Activated T-helper 1 cell treated with Interleukin-2 at 50 U/mL for 16 hours (primary cell): ENCODE results near the gene HNRNPR.
"Not testable (repeated sequence)": the region's sequence is repeated elsewhere in the genome, so short reads cannot be mapped to it uniquely, and the experiment has no call there.

Experiments
- DNase-seq: peaks from one replicate; pipeline ENCODE4 v3.0.0-alpha.2; 2020; ENCODE audit warnings: low read depth

Gene HNRNPR

GRCh38 chr1:23325393-23325792 is 18.7 kb downstream of the HNRNPR start:
- no peak for DNase-seq

GRCh38 chr1:23322770-23323169 is 21.3 kb downstream of the HNRNPR start:
- no peak for DNase-seq

DNA sequence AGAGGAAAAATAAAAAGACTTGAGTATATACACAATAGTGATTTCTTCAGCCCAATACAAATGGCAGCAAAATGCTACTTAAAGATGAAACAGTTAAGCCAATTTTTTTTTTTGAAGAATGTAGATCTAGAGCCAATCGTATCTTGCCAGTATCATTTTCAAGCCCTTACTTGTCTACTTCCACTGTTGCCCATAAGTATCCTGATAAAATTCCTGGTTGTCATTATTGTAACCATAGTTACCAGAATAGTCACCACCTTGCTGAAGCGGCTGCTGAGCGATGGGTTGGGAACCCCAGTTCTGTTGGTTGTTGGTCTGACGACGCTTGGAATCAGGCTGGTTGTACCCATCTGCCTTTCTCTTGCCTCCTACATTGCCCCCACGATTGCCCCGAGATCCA is 33.8 kb downstream of the HNRNPR start:
- not testable (repeated sequence) for DNase-seq

GRCh38 chr1:23304140-23304620 is 39.9 kb downstream of the HNRNPR start:
- DNase-seq, result no peak

GRCh38 chr1:23303524-23303923 is 40.6 kb downstream of the HNRNPR start:
- no peak for DNase-seq

- no peak for DNase-seq
Observed at GRCh38 chr1:23296931-23297330, 47.2 kb downstream of the HNRNPR start.

DNA sequence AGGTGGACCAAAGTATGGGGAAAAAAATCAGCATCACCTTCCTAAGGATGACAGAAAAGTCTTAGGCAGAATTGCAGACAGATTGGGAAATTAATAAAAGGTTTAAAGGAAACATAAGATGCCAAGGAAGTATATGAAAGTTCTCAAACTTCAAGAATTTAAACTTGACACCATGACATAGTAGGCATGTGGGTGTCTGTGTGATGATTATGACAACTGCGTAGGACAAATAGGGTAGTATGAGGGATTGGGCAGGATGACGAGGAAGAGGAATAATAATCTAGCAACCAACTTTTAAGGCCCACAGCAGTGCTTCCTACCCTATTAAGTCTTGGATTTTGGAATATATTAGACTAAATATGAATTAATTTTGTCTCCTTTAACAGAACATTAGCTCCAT is 52.4 kb downstream of the HNRNPR start:
- DNase-seq, result no peak

DNA sequence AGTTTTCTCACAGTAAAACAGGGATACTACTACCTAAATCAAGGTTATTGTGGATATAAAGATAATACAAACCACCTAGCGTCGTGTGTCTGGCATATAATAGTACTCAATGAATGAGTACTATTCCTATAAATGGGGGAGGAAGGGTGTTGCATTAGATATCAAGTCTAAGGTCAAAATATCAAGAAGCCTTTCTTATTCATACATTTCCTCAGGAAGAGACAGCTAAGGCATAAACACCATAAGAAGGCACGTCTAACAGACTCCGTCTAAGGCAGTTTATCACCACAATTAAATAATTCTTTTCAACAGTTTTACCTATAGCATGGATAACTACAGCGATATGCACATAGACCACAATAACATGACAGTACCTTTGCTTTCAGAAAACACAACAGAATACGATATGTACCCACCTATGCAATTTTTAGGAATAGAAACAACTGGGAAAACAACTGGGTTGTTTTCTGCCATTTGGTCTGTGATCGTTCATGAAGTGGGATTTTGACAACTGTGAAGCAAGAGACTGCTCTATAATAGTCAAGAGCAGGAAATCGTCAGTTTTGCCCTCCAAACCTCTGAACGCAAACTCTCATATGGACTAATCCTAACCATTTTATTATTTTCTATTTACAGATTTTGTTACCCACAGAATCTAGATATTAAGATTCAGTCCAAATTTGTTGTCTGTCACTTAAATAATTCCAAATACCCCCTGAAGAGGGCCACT is 53.1 kb downstream of the HNRNPR start:
- DNase-seq, result no peak

- no peak for DNase-seq
Observed at GRCh38 chr1:23288671-23289070, 55.4 kb downstream of the HNRNPR start.

DNA sequence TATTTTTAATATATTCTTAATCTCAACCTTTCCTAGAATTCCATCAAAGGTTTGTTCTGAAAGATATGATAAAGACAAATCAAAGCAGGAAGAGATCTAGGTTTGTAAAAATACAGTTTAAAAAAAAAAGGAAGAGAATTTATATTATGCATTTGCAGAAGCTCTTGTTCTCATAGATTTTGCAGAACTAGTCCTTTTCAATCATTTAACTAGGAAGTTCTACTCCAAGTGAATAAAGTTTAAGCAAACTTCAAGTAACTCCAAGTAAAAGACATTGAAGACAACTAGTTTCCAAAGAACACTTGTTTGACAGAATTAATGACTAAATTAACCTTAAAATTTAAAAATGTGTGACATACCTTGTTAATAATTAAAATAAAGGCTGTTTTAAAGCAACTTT is 55.9 kb downstream of the HNRNPR start:
- DNase-seq, result no peak

DNA sequence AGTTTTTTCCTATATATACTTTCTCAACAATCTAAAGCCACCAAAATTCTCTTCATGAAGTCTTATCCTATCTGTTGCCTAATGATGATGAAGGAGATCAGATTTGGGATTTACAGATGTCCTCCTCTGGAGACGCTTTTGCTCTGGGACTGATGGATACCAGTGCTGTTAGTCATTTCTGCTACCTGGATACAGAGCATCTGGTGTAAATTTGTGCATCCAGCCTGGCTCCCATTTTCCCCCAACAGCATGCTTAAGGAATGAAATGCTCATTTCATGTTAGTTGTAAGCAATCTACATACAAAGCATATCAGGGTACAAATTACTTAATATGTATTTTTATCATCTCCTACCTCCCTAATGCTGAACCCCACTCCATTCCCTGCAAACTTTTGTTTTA is 57.7 kb downstream of the HNRNPR start:
- no peak for DNase-seq

GRCh38 chr1:23283667-23284602 is 60.1 kb downstream of the HNRNPR start:
- DNase-seq, result no peak

- DNase-seq, result no peak
Observed at GRCh38 chr1:23282957-23283356, 61.1 kb downstream of the HNRNPR start.

GRCh38 chr1:23278717-23279116 is 65.4 kb downstream of the HNRNPR start:
- DNase-seq, result no peak

- no peak for DNase-seq
Observed at GRCh38 chr1:23276531-23276930, 67.6 kb downstream of the HNRNPR start.

DNA sequence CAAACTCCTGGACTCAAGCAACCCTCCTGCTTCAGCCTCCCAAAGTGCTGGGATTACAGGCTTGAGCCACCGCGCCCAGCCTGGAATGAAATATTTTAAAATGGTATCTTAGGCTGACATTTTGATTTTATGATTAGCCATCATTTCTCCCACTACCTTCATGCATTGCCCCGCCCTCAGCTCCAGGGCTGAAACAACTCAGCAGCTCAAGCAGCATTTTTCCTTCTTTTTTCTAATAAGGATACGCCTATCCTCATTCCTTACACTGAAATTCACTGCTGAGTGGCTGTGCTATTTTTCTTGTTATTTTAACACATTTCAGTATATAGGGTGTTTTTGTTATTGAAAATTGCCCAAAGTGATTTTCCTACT is 70.0 kb downstream of the HNRNPR start:
- DNase-seq, result no peak

DNA sequence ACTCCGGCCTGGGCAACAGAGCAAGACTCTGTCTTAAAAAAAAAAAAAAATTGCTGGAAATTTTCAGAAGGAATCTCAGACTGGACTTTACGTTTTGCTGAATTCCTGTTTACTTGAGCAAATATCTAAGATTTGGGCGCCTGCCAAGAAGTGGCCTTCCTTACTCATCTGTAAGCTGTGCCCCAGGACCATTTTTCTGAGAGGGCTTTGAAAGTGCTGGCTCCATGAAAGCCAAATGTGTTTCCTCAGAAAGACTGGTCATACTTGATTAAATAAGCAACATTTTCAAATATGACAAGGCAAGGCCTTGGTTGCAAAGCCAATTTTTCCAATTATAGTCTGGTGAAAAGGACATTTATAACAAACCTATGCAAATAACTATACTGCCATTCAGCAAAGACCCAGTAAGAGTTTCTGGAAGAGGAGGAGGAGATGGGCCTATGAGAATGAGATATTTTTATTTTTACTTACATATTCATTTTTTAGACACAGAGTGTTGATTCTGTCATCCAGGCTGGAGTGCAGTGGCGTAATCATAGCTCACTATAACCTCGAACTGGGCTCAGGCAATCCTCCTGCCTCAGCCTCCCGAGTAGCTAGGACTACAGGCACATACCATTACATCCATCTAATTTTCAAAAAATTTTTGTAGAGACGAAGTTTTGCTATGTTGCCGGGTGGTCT is 70.5 kb downstream of the HNRNPR start:
- no peak for DNase-seq

GRCh38 chr1:23263380-23263887 is 80.7 kb downstream of the HNRNPR start:
- DNase-seq, result no peak

DNA sequence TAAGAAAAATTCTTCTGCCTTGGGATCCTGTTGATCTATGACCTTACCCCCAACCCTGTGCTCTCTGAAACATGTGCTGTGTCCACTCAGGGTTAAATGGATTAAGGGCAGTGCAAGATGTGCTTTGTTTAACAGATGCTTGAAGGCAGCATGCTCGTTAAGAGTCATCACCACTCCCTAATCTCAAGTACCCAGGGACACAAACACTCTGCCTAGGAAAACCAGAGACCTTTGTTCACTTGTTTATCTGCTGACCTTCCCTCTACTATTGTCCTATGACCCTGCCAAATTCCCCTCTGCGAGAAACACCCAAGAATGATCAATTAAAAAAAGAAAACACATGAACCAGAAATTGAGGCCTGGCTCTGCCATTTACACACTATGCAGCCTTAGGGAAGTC is 86.0 kb downstream of the HNRNPR start:
- DNase-seq, result not testable (repeated sequence)

- not testable (repeated sequence) for DNase-seq
Observed at GRCh38 chr1:23257371-23257770, 86.7 kb downstream of the HNRNPR start.
